Measurements from ENCODE around the gene CD44. TPM values are rescaled to one million over a fixed set of nuclear protein-coding genes. Genes with fewer than 3 reads are reported as not detected.

The CD44 gene
- total RNA-seq, result 95.0 and 175 TPM in 2 replicates

GRCh38 chr11:35138943-35139721 lies at the start of gene CD44:
Gene CD44, plus strand, starts transcription at chr11:35139171. Its CDS starts 133 bp downstream, at chr11:35139304.

Other genes starting within 250 kb of the CD44 start
- gene APIP, start 222.8 kb upstream of the CD44 start, total RNA-seq, result 14.3 and 19.1 TPM in 2 replicates
- gene PDHX, start 222.6 kb upstream of the CD44 start, total RNA-seq, result 16.6 and 24.0 TPM in 2 replicates

Data from cardiac atrium fibroblast (primary cell).